Choroid plexus epithelial cell (primary cell): ENCODE measurements around the gene MLLT3.

Experiments
- DNase-seq: peaks from one replicate; pipeline ENCODE4 v3.0.0-alpha.2; 2010; ENCODE audit warnings: low read depth
- H3K4me3 ChIP-seq: 2 replicates; pipeline ENCODE4 v1.5.1; 2011; ENCODE audit warnings: low read depth, mild to moderate bottlenecking, control low read depth, low read length, moderate library complexity
- TF ChIP-seq, protein P1 (sequence below): conservative IDR thresholded peaks from 2 replicates; pipeline ENCODE4 v1.5.1; 2011; ENCODE audit warnings: low read depth, mild to moderate bottlenecking, control low read depth, inconsistent platforms, low read length, moderate library complexity

Gene MLLT3

DNA sequence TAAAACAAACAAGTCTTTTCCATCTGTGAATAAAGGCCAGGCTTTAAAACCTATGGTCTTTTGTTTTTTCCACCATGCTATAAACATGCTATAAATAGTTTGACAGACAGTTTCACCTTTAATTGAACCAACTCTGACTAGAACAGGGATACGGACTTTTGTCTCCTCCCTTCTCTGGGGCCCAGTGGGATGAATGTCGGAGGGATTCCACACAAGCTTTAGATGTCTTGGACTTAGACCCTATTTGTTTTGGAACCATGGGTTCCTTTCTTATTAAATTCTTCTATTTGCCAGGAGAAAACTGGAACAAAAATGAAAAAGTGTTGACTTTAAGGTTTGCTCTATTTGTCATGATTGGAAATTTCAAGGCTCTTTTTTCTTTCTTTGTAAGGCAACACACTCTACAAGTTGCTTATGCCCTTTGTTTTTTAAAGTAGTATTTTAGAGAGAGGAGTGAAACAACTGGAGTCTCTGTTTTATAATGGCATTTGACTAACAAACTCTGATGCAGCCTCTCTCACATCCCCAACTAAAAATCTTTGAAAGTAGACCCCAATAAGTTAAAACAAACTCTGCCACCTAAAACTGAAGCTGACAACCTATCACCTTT lies 145.3 kb downstream of the MLLT3 start:
- TF ChIP-seq, protein P1, sequence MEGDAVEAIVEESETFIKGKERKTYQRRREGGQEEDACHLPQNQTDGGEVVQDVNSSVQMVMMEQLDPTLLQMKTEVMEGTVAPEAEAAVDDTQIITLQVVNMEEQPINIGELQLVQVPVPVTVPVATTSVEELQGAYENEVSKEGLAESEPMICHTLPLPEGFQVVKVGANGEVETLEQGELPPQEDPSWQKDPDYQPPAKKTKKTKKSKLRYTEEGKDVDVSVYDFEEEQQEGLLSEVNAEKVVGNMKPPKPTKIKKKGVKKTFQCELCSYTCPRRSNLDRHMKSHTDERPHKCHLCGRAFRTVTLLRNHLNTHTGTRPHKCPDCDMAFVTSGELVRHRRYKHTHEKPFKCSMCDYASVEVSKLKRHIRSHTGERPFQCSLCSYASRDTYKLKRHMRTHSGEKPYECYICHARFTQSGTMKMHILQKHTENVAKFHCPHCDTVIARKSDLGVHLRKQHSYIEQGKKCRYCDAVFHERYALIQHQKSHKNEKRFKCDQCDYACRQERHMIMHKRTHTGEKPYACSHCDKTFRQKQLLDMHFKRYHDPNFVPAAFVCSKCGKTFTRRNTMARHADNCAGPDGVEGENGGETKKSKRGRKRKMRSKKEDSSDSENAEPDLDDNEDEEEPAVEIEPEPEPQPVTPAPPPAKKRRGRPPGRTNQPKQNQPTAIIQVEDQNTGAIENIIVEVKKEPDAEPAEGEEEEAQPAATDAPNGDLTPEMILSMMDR = no peak
- no peak overlapping the region for H3K4me3 ChIP-seq
- peak; percentile 65 for DNase-seq

- no peak for DNase-seq
- TF ChIP-seq, protein P1 = no peak
These were observed 147.8 kb downstream of the MLLT3 start for GRCh38 chr9:20474496-20474895.

DNA sequence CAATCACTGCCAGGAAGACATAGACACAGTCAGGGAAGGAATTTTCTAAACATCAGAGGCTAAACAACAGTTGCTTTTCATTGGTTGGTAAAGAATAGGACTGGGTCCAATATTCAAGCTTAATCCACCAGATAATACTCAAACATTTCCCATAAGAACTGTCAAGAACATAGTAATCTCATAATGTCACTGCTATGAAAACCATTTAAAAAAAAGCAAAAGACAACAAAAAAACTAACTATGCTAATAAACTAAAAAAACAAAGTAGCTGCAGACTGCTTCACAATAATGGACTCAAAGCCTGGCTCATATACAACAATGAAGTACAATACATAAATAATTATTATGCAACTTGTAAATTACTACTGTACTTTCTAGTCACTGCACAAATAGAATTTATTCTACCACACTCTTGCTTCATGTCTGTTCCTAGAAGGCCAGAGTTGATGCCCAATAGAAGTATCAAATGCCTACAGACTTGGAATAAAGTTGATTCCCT lies 148.7 kb downstream of the MLLT3 start:
- H3K4me3 ChIP-seq = no peak overlapping the region
- TF ChIP-seq, protein P1 = no peak
- DNase-seq = no peak

More at GRCh38 chr9:20474496-20474895, 147.8 kb downstream of the MLLT3 start:
- no peak overlapping the region for H3K4me3 ChIP-seq

- TF ChIP-seq, protein P1 = no peak
- no peak overlapping the region for H3K4me3 ChIP-seq
- no peak for DNase-seq
These were observed 149.8 kb downstream of the MLLT3 start for GRCh38 chr9:20472342-20473045.

DNA sequence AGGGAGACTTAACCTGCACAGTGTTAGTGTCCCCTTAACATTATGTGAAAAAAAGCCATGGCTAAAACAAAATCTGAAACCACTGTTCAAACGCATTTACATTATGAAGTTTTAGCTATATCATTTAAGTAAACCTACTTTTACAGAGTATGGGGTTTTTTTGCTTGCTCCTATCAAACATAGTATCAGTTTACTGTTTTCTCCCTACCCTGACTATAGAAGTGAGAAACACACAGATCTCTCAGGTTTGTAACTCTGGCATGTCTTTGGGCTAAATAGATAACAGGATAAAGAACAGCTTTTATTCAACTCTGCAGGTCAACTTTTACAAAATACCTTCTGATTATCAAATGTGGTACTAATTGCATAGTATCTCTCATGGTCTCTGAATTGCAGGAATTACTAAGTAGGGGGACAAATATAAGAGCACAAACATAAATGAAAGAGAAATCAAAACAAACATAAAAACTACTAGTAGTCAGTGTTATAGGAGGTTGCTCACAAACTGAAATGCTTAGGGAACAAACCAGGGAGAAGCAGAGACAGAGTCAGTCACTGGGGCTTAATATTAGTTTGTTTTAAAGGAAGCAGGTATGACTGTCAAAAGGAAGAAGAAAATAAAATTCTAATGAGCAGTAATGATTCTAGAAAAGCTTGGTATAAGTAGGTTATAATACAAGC lies 155.8 kb downstream of the MLLT3 start:
- TF ChIP-seq, protein P1 = no peak
- DNase-seq = no peak
- H3K4me3 ChIP-seq = no peak overlapping the region

- no peak for DNase-seq
- no peak overlapping the region for H3K4me3 ChIP-seq
- TF ChIP-seq, protein P1 = no peak
These were observed 158.1 kb downstream of the MLLT3 start for GRCh38 chr9:20464242-20464641.
